GM21529 (cell line): ENCODE measurements around the gene NECAB3.
"Not testable (repeated sequence)": the region's sequence is repeated elsewhere in the genome, so short reads cannot be mapped to it uniquely, and the experiment has no call there.

ENCODE experiments used
- ATAC-seq: cut with Tn5 transposase; IDR thresholded peaks from one replicate; pipeline ENCODE4 v1.9.1; 2021; ENCODE audit not compliant: unreplicated experiment

The NECAB3 gene

DNA sequence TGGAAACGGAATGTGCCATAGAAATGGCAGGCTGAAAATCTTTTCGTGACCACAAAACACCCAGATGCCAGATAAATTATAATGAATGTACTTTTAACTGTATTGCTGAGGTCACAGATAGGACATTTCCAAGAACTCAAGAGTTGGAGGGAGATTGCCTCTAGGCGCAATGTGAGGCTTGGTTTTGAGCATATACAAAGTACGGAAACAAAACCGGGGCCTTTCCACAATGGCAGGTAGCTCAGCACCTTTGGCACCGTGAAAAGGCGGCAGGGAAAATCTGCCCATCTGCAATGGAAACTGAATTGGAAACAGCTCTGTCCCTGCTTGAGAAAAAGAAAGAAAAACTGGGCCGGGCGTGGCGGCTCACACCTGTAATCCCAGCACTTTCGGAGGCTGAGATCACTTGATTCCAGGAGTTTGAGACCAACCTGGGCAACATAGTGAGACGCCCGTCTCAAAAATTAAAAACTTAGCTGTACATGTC lies 22.6 kb downstream of the NECAB3 start:
- ATAC-seq: no peak

DNA sequence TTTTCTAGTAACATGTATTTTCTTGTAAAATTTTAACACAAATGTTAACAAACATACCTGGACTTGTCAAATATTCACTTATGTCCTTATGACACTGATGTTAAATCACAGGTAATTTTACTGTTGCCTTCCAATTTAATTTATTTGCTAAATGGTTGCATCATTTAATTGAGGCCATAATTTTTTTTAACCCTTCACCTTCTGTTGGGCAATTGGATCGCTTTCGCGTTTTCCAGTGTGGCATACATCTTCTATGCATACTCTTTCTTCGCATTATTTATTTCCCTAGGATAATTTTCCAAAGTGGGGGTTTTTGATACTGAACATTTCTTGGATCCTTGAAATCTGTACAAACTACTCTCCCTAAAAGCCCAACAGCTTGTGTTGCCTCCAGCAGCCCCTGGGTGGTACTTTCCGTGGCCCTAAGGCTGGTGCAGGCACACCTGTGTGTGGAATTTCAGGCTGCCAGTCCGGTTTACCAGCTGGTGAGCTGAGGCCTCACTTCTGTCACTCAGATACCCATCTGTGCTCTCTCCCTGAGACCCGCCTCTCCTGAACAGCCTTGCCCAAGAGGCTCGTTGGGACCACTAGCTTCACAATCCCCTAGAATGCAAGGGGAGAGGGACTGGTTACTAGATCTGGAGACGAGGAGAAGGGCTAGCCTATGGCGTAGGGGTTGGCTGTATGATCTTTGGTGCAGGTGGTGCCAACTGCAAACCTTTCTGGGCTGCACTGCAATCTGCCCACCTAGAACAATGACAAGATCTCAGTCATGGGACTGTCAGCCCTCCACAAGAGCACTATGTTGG lies 23.3 kb downstream of the NECAB3 start:
- ATAC-seq: no peak

DNA sequence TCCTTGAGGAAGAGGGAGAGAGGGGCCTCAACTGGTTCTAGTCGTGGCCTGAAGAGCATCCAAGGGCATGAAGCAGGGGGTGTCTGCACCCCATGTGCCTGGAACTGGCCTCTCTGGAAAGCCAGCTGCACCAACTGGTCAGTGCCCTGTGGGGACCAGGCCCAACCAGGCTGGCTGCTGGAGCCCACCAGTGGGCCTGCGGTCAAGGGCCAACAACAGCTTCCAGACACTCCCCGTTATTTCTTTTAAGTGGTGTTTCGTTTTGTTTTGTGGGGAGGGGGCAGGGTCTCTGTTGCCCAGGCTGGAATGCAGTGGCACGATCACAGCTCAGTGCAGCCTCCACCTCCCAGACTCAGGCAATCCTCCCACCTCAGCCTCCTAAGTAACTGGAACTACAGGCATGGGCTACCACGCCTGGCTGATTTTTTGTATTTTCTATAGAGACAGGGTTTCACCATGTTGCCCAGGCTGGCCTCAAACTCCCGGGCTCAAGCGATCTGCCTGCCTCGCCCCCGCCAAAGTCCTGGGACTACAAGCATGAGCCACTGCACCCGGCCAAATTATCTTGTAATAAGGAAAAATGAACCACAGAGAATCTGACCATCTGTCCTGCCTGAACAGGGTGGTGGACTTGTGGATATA lies 24.0 kb downstream of the NECAB3 start:
- ATAC-seq: no peak

DNA sequence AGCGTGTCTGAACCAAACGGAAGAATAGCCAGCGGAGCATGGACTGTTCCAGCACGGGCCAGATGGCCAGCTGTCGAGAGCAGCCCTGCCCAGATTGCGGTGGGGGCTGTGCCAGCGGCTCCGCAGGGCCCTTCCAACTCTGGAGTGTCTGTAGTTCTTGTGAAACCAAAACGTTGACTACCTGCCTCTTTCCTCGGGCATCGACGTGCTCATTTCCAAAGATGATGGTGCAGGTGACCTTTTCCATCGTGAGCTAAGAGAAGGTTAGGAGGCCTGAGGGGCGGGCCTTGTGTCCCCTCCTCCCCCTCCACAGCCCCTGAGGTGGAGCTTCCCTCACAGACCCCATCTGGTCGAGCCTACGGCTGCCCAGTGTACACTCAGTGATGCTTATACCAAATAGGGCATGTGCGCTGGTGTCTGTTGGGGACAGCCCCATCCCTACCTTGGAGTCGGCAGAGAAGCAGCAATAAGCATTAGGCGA lies 25.0 kb downstream of the NECAB3 start:
- ATAC-seq: no peak

DNA sequence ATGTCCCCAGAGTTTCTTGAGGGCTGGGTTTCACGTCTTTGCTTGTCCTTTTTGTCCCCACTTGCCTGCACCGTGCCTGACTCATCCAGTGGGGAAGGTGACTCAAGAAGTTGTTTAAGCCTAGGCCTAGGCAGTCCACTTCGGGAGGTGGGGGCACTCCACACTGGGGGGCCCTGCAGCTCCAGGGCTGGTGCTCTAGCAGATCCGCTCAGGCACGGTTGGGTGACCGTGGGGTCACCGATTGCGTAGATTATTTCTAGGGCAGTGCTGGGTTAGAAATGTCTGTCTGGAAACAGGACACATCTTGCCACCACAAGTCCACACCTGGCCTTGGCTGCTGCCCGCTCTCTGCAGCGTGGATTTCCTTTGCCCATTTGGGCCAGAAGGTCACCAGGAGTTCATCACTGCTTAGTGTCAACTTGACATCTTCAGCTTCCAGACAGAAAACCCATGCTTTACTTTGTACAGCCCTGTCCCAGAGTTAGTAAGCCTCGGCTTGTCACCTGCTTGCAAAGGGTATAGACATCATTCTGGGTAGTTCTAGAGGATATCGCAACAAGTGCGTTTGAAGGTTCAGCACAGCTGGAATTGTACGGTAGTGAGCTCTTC lies 25.7 kb downstream of the NECAB3 start:
- ATAC-seq: no peak

DNA sequence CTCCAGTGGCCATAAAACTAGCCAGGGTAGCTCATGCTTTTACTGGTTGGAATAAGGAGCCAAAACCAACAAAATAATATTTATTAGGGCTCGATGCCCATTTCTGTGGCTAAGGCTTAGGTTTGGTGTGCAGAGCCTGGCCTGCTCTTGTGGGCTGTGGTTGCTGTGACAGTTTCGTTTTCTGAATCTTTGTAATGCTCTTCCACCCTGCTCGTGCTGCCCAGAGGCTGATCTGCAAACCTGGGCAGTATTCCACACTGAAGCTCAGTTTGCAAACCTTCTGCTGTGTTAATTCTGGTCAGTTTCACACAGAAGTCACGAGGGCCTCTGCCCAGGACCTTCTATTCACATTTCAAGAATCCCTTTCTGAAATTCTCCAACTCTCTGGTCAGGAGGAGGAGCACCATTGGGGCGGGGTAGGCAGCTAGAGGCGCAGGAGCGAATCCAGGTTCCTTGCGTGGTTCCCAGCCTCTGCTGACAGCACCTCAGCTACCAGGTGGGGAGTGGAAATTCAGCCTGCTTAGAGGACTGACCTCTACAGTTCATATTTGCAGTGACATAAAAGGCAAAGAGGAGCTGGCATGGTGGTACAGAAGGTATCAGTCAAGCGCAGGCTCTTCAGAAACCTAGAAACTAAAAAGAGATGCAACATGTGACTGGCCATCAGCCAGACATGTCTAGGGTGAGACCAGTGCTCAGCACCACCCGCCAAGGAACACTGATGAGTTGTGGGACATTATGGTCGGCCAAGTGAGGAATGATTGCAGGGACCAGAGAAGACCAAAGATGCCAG lies 26.4 kb downstream of the NECAB3 start:
- peak; percentile 69 for ATAC-seq

DNA sequence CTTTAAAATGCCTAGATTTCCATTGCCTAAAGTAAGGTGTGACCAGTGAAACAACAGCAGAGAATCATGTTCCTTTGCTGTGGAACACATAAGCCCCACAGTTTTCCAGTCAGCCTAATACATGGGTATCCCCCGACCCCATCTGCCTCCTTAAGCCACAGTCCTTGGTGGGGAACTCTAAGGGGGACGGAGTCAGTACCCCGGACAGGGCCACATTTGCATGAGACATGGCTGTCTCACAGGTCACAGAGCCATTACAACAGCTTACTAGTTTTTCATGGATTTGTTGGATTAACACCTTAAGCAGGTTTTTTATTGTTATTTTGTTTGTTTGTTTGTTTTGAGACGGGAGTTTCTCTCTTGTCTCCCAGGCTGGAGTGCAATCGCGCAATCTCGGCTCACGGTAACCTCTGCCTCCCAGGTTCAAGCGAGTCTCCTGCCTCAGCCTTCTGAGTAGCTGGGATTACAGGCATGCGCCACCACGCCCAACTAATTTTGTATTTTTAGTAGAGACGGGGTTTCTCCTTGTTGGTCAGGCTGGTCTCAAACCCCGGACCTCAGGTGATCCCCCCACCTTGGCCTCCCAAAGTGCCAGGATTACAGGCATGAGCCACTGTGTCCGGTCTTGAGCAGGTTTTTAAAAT lies 27.1 kb downstream of the NECAB3 start:
- ATAC-seq: not testable (repeated sequence)

DNA sequence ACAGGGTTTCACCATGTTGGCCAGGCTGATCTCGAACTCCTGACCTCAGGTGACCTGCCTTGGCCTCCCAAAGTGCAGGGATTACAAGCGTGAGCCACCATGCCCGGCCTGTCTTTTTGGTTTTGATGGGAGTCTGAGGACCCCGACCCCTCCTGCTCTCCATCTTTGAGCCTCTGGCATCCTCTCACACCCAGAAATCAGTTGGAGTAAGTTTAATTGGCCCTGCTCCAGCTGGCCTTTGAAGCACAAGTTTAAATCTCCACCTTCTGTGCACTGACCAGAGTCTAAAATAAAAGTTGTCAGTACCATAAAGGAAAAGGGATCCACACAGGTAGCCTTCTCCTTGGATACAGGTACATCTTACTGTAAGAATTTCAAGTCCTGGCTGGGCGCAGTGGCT lies 28.0 kb downstream of the NECAB3 start:
- no peak for ATAC-seq

DNA sequence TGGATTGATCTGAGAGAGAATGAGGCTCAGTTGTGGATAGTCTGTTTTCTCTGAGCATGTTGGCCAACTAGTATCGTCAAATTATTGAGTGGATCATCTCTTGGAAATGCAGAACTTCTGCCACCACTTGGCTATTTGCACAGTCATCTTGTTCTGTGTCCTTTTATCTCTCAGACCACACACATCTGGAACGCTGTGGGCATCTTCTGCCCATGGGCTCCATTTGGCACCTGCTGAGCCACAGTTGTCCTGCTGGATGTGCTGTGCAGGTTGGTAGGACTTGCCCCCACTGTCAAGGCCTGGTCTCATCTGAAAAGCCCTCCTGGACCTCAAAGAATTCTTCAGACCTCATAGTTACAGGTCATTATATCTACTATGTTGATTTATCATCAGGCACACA lies 28.8 kb downstream of the NECAB3 start:
- no peak for ATAC-seq

DNA sequence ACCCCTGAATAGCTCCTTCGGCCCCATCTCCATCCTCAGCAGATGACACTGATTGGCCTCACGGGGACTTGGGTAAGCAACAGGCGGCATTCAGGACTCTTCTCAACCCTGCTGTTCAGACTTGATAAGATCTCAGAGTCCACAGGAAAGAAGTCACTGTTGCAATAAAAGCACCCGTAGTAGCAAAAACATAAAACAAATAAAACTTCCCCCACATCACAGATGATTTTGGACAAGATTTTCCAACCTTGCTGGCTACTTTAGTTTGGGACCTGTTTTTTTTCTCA lies 29.2 kb downstream of the NECAB3 start:
- no peak for ATAC-seq

DNA sequence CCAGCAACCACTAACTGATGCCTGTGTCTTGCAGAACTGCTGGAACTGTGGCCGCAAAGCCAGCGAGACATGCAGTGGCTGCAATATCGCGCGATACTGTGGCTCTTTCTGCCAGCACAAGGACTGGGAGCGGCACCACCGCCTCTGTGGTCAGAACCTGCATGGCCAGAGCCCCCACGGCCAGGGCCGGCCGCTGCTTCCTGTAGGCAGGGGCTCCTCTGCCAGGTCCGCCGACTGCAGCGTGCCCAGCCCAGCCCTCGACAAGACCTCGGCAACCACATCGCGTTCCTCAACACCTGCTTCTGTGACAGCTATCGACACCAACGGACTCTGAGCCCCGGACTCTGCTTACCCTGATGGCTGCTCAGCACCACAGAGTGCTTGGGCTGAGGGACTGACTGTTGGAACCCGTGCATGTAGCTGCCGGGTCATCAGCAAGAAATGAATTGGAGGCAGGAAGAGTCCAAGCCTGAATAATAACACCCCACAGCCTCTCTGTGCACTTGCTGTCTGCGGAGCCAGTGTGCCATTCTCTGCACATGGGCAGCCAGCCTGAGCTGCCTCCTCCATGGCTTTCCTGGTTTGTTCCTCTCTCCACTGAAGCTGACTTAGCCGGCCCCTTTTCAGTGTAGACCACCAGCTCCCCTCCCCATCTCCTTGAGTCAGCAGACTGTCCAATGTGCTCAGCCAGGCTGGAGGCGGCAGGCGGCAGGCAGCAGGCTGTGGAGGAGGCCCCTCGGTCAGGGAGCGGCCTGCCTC lies 29.7 kb downstream of the NECAB3 start:
- ATAC-seq: no peak

DNA sequence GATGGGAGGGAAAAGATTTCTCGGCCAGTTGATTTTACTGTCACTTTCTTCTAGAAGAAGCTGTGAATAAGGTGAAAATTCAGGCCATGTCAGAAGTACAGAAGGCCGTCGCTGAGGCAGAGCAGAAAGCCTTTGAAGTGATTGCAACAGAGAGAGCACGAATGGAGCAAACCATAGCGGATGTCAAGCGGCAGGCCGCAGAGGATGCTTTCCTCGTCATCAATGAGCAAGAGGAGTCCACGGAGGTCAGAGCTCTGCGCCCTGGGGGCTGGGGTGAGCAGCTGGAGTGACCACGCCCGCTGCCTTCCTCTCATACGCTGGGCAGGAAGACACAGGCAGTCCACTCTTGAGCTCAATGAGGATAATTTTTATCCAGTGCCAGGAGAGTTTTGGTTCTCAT lies 33.9 kb downstream of the NECAB3 start:
- no peak for ATAC-seq

DNA sequence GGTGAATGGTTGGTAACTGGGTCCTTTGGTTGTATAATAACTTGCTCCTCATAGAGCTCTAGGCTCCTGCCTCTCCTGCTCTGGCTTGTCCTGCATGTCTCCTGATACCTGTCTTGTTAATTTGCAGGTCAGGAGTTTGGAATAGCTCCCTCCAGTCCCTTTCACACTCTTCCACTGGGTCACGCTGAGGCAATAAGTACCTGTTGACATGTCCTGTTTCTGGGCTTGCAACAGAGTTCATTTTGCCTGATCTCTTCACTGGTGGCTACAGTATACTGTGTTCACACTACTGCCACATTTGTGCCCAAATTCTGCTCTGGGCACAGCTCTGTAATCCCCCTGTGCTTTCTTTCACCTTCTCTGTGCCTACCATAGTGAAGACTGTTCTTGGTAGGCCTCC lies 37.5 kb downstream of the NECAB3 start:
- ATAC-seq: no peak

DNA sequence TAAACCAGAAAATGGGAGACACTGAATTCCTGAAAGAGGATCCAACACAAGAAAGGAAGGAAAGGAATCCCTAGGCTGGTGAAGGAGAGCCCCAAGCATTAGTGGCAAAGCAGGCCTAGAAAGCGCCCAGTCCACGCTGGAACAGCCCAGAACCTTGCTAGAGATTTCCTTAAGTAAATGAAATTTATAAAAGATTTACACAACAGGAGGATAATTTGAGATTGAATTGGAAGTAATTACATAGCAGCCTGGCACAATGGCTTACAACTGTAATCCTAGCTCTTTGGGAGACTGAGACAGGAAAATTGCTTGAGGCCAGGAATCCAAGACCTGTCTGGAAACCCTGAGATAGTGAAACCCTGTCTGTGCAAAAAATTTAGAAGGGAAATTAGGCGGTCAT lies 38.9 kb downstream of the NECAB3 start:
- no peak for ATAC-seq

DNA sequence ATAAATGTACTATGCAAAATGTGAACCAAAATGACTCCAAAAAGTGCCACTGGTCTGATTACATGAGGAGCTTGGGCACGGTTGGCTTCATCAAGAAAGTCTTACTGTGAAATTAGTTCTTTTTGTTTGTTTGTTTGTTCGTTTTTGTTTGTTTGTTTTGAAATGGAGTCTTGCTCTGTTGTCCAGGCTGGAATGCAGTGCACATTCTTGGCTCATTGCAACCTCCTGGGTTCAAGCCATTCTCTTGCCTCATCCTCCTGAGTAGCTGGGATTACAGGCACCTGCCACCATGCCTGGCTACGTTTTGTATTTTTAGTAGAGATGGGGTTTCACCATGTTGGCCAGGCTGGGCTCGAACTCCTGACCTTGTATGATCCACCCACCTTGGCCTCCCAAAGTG lies 42.3 kb downstream of the NECAB3 start:
- not testable (repeated sequence) for ATAC-seq

DNA sequence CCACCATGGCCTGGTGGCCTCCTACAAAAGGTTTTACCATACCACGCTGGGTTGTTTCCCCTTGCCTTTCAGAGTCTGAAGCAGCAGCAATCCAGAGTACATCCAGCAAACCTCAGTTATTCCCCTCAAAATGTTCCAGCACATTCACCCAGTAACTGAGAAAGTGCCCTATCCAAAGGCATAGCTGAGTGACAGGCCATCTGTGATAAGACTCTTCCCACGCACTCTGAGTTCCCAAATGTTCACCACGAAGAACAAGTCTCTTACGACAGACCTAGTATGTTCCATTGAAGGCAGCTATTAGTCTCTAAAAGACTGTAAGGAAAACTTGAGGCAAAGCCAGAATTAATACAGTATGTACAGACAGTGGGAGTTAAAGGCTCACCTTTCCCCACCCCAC lies 43.7 kb downstream of the NECAB3 start:
- no peak for ATAC-seq

DNA sequence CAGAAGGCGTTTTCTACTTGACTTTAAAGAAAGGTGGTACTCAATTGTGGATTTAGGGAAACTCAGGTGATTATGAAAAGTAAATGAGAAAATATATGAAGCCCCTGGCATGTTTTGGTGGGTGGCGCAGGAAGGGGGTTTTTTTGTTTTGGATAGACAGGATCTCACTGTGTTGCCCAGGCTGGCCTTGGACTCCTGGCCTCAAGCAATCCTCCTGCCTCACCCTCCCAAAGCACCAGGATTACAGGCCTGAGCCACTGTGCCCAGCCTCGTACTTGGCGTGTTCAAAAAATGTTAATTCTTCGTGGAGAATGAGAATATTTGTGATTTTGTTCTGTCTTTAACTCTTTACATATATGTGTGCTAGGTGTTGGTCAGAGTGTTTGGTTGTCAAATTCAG lies 44.2 kb downstream of the NECAB3 start:
- ATAC-seq: no peak

DNA sequence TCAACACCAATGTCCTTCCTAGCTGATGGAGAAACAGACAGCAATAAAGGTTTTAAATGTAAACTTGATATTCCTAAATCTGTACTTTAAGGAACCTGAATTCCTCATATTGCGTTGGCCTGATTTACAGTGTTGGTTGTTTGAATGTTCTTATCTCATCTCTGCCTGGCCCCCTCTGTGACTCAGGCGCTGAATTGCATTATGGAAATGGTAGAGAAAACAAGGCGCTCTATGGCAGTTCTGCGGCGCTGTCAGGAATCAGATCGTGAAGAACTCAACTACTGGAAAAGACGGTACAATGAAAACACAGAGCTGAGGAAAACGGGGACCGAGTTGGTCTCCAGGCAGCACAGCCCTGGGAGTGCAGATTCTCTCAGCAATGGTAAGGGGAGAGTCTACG lies 44.7 kb downstream of the NECAB3 start:
- no peak for ATAC-seq

DNA sequence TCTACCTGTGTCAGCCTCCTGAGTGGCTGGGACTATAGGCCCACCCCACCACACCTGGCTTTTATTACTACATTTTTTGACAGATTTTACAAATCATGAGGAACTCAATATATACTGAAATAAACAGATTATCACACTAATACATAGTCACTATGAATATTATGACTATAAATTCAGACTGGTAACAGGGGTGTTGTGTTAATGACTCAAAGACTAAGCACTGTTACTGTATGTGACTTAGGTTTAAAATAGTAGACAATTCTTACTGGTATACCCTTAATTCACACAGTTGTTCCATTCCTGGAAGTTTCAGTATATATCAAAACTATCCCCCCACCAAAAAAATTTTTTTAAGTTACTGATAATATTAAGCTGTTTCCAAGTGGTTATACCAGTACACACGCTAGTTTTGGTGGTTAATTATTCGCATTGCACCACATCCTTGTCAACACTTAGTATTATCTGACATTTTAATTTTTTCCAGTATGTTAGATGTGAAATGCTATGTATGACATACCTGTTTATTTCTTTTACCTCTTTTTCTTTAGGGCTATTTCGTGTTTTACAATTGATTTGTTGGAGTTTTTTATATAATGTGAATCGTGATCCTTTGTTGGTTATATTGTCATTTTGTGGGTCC lies 46.5 kb downstream of the NECAB3 start:
- ATAC-seq: no peak

DNA sequence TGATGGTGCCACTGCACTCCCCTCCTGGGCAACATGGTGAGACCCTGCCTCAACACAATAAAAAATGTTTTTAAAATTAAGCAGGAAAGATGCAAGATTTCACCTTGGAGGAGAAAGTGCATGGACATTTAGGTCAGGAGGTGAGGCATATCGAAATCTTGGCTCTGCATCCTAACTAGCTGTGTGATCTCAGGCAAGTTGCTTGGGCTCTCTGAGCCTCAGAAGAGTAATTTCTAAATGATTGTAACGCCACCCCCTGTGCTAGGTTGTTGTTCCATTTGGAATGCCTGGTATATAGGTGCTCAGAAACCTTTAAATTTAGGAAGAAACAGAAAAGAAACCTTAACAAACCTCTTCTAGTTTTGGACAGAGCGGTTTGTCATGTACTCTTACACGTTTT lies 48.0 kb downstream of the NECAB3 start:
- ATAC-seq: no peak
